ENCODE data around the gene AHCY. TPM values are rescaled to one million over a fixed set of nuclear protein-coding genes. Genes with fewer than 3 reads are reported as not detected.
"Not testable (repeated sequence)": the region's sequence is repeated elsewhere in the genome, so short reads cannot be mapped to it uniquely, and the experiment has no call there.

The AHCY gene
- total RNA-seq (2014; rRNA removed; shearing (Covaris generic); ENCODE audit: low replicate concordance), result 247 and 297 TPM in 2 replicates

DNA sequence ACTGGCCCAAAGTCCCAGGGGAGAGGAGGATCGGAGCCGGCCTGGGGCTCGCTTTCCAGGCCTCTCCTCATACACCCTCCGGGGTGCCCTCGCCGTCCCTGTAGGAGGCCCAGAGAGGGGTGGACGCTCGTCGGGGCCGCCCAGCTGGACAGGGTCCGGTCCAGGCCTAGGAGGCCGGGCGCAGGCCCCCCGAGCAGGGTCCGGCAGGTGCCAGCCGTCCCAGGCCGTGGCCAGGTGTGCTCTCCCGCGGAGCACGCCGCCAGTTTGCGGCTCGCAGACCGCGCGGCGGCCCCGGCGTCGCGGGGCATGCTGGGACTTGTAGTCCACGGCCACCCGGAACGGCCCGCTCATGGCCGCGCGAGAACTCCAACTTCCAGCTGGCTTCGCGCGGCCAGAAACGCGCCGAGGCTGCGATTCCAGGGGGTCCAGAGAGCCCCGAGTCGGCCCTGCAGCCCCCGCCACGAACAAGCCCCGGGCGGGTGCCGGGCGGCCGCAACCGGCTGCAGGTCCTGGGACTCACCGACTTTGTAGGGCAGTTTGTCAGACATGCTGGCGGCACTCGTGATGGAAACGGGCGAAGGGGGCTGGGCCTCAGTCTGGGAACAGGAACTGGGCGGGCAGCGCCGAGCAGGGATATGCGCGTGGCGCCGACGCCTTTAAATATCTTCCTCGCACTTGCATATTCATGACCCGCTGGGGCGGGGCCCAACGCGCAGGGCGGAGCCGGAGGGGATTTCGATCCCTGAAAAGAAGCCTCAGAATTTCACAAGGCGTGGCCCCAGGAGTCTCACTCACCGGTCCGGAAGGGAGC lies at the start of gene AHCY:
Gene AHCY, minus strand, starts transcription at position 633 of the 811 bp plus-strand sequence. Its CDS starts 85 bp downstream, at position 548.
- in situ Hi-C loops (cut with HindIII; ENCODE audit: low pct_unique_long_range_greater_than_20kb, low sequenced_read_pairs), result no loop called here
- DNase-seq (ENCODE audit: low read depth), result peak; percentile 99

DNA sequence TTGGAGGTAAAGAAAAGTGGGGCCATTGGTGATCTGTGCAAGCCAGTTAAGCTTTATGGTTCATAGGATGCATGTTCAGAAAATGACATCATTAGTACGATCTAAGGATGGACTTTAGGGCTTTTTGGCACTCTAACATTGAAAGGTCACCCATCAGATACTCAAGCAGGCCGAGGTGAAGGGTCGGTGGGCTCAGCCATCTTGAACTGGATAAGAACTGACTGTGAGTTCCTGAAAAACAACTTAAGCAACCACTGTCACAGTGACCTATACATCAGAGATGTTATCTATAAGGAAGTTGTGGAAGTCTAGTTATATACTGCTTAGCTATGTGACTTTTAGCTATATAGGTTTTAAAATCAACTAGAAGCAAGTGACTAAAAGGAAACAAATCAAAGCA lies 46.9 kb upstream of the AHCY start:
- in situ Hi-C loops (cut with HindIII; ENCODE audit: low pct_unique_long_range_greater_than_20kb, low sequenced_read_pairs), result no loop called here
- DNase-seq (ENCODE audit: low read depth), result no peak

DNA sequence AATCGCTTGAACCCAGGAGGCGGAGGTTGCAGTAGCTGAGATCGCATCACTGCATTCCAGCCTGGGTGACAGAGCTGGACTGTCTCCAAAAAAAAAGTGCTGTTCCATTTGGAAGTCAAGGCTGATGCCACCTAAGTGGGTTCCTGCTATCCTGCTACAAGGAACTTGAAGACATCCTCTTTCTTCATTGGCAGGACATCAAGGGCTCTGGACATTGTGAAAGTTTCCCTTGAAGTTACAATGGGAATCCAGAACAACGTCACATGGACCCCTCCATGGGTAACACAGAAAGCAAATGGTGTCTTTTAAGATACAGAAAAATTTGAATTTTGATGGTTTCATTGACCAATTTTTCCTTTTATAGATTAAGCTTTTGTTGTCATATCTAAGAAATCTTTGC lies 44.4 kb upstream of the AHCY start:
- in situ Hi-C loops (cut with HindIII; ENCODE audit: low pct_unique_long_range_greater_than_20kb, low sequenced_read_pairs), result no loop called here
- DNase-seq (ENCODE audit: low read depth), result no peak

DNA sequence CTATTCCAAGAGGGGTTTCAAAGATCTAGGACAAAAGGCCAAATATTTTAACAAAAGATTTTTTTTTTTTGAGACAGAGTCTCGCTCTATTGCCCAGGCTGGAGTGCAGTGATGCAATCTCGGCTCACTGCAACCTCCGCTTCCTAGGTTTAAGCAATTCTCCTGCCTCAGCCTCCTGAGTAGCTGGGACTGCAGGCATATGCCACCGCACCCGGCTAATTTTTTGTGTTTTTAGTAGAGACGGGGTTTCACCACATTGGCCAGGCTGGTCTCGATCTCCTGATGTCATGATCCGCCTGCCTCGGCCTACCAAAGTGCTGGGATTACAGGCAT lies 43.3 kb upstream of the AHCY start:
- DNase-seq (ENCODE audit: low read depth); in situ Hi-C loops (cut with HindIII; ENCODE audit: low pct_unique_long_range_greater_than_20kb, low sequenced_read_pairs): not testable (repeated sequence)

DNA sequence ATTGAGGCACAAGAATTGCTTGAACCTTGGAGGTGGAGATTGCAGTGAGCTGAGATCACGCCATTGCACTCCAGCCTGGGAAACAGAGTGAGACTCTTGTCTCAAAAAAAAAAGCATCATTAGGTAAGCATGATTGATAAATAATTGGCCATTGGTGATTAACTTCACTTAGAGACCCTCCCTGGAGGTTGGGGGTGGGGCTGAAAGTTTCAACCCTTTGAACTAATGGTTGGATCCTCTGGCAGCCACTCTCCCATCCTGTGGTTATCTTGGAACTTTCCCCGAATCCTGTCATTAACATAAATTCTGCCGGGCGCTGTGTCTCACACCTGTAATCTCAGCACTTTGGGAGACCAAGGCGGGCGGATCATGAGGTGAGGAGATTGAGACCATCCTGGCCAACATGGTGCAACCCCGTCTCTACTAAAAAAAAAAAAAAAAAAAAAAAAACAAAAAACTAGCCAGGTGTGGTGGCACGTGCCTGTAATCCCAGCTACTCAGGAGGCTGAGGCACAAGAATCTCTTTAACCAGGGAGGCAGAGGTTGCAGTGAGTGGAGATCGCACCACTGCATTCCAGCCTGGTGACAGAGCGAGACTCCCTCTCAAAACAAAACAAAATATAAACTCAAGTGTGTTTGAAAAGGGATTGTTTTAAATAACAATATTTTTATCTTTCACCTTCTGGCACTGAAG lies 42.8 kb upstream of the AHCY start:
- in situ Hi-C loops (cut with HindIII; ENCODE audit: low pct_unique_long_range_greater_than_20kb, low sequenced_read_pairs), result not testable (repeated sequence)
- peak; percentile 58 for DNase-seq (ENCODE audit: low read depth)

DNA sequence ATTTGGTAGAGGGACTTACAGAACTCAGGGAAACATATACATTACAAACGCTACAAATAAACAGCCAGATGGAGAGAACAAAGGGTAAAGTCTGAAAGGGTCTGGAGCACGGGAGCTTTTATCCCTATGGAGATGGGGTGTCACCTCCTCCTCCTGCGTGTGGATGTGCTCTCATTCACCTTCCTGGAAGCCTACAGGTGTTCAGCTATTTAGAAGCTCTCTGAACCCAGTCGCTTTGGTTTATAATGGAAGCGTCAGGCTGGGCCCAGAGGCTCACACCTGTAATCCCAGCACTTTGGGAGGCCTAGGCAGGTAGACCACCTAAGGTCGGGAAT lies 42.2 kb upstream of the AHCY start:
- DNase-seq (ENCODE audit: low read depth), result no peak
- in situ Hi-C loops (cut with HindIII; ENCODE audit: low pct_unique_long_range_greater_than_20kb, low sequenced_read_pairs), result no loop called here

DNA sequence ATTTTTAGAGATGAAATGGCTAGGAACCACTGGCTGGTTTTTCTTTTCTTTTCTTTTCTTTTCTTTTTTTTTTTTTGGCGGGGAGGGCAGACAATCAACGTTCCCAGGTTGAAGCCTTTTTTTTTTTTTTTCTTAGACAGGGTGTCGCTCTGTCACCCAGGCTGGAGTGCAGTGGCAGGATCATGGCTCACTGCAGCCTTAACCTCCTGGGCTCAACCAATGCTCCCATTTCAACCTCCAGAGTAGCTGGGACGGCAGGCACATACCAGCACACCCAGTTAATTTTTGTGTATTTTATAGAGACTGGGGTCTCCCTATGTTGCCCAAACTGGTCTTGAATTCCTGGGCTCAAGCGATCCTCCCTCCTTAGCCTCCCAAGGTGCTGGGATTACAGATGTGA lies 41.1 kb upstream of the AHCY start:
- in situ Hi-C loops (cut with HindIII; ENCODE audit: low pct_unique_long_range_greater_than_20kb, low sequenced_read_pairs), result no loop called here

DNA sequence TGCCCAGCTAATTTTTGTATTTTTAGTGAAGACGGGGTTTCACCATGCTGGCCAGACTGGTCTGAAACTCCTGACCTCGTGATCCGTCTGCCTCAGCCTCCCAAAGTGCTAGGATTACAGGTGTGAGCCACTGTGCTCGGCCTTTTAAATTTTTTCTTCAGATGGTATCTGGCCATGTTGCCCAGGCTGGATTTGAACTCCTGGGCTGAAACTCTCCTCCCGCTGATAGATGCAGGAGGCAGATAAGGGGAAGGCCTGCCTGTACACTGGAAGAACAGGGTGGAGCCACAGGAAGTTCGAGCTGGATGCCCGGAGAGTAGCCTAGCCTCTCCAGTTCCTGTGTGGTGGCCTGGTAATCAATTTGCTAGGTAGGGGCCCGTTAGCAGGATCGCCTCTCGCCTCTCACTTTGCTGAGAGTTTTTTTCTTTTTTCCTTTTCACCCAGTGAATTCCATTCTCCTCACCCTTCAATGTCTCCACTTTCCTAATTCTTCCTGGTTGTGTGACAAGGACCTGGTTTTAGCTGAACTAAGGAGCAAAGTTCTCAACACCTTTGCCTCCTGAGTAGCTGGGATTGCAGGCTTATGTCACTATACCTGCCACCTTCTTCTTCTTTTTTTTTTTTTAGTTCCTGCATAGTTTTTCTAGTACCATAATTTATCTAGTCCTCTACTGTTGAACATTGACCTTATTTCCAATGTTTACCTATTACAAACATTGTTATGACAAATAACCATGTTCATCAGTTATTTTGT lies 40.5 kb upstream of the AHCY start:
- in situ Hi-C loops (cut with HindIII; ENCODE audit: low pct_unique_long_range_greater_than_20kb, low sequenced_read_pairs), result no loop called here

More for the DNA sequence above, 41.1 kb upstream of the AHCY start:
- DNase-seq (ENCODE audit: low read depth), result no peak

DNA sequence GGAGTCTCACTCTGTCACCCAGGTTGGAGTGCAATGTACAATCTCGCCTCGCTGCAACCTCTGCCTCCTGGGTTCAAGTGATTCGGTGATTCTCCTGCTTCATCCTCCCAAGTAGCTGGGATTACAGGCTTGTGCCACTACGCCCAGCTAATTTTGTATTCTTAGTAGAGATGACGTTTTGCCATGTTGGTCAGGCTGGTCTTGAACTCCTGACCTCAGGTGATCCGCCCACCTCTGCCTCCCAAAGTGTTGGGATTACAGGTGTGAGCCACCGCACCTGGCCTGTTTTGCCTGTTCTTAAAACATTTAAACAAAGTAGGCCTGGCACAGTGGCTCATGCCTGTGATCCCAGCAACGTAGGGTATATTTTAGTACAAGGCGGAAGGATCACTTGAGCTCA lies 38.0 kb upstream of the AHCY start:
- in situ Hi-C loops (cut with HindIII; ENCODE audit: low pct_unique_long_range_greater_than_20kb, low sequenced_read_pairs); DNase-seq (ENCODE audit: low read depth): not testable (repeated sequence)

More for the DNA sequence above, 40.5 kb upstream of the AHCY start:
- no peak for DNase-seq (ENCODE audit: low read depth)

DNA sequence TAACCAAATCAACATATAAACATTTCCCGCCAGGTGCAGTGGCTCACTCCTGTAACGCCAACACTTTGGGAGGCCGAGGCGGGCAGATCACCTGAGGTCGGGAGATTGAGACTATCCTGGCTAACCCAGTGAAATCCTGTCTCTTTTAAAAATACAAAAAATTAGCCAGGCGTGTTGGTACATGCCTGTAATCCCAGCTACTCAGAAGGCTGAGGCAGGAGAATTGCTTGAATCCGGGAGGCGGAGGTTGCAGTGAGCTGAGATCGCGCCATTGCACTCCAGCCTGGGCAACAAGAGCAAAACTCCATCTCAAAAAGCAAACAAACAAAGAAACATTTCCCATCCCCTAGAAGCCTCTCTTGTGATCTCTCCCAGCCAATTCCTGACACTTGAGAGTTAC lies 37.6 kb upstream of the AHCY start:
- DNase-seq (ENCODE audit: low read depth); in situ Hi-C loops (cut with HindIII; ENCODE audit: low pct_unique_long_range_greater_than_20kb, low sequenced_read_pairs): not testable (repeated sequence)

DNA sequence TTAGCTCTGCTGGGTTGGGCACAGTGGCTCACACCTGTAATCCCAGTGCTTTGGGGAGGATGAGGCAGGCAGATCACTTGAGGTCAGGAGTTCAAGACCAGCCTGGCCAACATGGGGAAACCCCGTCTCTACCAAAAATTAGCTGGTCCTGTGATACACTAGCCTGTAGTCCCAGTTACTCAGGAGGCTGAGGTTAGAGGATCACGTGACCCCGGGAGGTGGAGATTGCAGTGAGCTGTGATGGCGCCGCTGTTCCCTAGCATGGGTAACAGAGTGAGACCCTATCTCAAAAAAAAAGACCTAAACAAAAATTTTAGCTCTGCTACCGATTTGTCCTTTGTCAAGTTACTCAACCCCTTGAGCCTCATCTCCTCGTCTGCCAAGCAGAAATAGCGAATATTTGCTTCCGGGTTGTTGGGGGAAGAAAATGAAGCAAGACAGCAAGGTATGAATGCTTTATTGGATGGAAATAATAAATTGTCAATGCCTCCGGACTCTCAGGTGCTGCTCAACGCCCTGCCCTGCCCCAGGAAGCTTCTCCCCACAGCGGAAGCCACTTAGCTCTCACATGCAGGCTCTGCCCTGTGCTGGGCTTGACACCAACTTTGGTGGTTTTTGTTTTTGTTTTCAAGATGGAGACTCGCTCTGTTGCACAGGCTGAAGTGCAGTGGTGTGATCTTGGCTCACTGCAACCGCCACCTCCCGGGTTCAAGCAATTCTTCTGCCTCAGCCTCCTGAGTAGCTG lies 35.0 kb upstream of the AHCY start:
- no peak for DNase-seq (ENCODE audit: low read depth)
- in situ Hi-C loops (cut with HindIII; ENCODE audit: low pct_unique_long_range_greater_than_20kb, low sequenced_read_pairs), result no loop called here

DNA sequence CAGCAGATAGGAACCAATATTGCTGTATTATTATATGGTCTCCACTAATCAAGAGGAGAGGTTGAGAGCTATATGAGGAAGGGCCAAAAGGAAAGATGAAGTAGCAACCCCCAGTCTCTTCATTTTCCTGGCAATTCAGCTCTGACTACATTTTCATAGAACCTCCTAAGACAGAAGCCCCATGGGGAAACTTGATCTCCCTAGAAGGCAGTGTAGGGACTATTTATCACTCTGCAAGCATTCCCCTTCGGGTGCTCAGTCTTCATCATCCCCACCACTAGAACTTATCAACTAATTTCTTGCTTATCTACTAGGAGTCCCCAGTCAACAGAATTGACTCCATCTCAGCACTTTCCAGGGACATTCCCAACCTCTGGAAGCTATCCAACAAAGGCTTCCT lies 34.4 kb upstream of the AHCY start:
- DNase-seq (ENCODE audit: low read depth), result no peak
- in situ Hi-C loops (cut with HindIII; ENCODE audit: low pct_unique_long_range_greater_than_20kb, low sequenced_read_pairs), result no loop called here

DNA sequence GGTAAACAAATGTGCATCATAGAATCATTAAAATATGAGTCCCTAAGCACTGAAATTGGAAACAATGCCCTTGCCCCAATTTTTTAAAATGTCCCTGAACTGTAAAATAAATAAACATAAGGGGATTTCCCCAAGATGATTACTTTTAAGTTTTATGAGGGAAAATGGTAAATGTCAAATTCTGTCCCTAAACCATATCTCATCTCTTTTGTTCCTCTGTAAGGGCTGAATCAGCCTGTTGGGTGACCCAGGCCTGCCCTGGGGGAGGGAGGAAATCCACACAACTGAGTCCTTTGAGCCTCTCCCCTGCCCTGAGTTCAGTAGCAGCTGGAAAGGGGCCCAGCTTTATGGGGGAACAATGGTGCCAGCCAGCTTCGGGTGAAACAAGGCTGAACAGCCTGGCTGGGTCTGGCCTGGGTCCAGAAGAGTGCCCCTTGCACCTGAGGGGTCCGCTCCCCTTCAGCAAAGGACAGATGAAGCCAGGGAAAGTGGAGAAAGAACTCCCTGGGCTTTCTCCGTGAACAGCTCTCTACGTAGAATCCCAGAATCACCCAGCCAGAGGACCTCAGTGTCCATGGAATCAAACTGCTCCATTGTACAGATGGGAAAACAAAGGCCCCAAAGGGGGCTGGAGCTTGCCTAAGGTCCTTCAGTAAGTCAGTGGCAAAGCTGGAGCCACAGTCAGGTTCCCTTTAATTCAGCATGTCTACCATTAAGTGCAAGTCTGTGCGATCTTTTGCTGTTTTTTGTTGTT lies 31.7 kb upstream of the AHCY start:
- in situ Hi-C loops (cut with HindIII; ENCODE audit: low pct_unique_long_range_greater_than_20kb, low sequenced_read_pairs), result no loop called here
- no peak for DNase-seq (ENCODE audit: low read depth)

DNA sequence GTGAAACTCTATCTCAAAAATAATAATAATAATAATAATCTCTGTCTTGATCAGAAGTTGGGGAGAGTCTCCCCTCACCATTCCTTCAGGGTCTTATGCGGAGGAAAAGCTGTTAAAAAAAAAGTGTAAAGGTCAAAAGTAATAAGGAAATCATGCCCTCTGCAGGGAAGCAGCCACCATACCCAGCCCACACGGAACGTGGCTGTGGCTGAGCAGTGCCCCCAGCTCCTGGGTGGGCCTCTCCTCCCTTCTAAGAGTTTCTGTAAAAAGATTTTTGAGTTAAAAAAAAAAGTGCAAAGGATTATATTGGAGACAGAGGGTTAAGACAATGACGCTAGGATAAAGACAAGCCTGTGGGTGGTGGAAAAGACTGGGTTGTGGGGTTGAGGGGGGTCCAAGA lies 30.6 kb upstream of the AHCY start:
- no peak for DNase-seq (ENCODE audit: low read depth)
- in situ Hi-C loops (cut with HindIII; ENCODE audit: low pct_unique_long_range_greater_than_20kb, low sequenced_read_pairs), result no loop called here

DNA sequence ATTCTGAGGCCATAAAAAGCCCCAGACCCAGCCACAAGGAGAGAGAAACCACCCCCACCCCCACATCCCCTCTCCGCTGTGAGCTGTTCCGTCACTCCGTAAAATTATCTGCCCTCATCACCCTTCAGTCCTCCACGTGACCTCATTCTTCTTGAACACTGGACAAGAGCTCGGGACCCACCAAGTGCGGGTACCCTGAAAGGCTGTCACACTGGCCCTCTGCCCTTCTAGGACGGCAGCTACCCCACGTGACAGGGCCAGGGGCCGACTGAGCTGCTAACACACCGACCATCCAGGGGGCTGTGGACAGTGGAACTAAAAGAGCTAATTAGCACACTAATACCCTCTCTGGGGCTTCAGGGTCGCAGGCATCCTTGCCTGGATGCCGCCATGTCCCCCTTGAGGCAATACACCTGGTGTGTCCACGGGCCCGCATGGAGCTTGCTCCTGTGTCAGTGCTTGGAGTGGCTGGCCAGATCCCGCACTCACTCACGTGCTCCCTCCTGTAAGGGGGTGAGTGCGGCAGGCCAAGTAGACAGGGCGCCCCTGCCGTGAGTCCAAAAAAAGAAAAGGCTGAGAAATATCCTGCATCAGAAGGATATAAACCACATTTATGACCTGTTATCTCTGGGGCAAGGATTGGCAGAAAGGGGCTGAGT lies 29.2 kb upstream of the AHCY start:
- in situ Hi-C loops (cut with HindIII; ENCODE audit: low pct_unique_long_range_greater_than_20kb, low sequenced_read_pairs), result no loop called here
- no peak for DNase-seq (ENCODE audit: low read depth)

DNA sequence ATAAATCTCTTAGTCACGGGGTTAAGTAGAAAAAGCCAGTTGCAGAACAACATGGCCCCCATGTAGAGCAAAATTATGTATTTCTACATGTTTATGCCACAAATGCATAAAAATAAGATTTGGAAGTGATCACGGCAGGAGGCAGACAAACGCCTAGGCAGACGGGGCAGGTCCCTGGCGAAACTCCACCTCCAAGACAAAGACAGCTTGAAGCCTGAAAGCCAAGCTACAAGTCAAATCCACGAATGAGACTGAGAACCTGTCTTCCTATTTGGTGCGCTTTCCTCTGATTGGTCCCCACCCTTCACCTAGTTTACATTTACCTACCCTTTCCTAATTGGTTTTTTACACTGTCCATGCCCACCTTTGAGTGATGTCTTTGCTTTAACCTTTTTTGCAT lies 28.7 kb upstream of the AHCY start:
- DNase-seq (ENCODE audit: low read depth), result no peak
- in situ Hi-C loops (cut with HindIII; ENCODE audit: low pct_unique_long_range_greater_than_20kb, low sequenced_read_pairs), result no loop called here

DNA sequence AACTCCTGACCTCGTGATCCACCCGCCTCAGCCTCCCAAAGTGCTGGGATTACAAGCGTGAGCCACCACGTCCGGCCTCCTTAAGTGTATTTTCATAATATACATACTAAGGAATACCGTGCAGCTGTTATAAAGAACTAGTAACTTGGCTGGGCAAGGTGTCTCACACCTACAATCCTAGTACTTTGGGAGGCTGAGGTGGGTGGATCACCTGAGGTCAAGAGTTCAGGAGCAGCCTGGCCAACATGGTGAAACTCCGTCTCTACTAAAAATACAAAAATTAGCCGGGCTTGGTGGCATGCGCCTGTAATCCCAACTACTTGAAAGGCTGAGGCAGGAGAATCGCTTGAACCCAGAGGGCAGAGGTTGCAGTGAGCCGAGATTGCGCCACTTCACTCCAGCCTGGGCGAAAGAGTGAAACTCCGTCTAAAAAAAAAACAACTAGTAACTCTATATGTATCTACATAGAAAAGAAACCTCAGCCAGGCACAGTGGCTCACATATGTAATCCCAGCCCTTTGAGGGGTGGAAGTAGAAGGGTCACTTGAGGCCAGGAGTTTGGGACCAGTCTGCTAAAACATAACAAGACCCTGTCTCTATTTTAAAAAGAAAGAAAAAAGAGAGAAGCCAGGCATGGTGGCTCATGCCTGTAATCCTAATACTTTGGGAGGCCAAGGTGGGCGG lies 27.8 kb upstream of the AHCY start:
- DNase-seq (ENCODE audit: low read depth); in situ Hi-C loops (cut with HindIII; ENCODE audit: low pct_unique_long_range_greater_than_20kb, low sequenced_read_pairs): not testable (repeated sequence)

Data from Caki2 (cell line).